HPDE6-E6E7 (cell line): Measurements from ENCODE around the gene HYI.
A peak's percentile ranks its signal among the peaks of the same experiment; 100 is the strongest.
"Not testable (repeated sequence)": the region's sequence is repeated elsewhere in the genome, so short reads cannot be mapped to it uniquely, and the experiment has no call there.

Source experiments
- DNase-seq: peaks from one replicate; pipeline ENCODE4 v3.0.0; 2011; ENCODE audit warnings: missing footprints; ENCODE audit errors: extremely low spot score

HYI gene

GRCh38 chr1:43453442-43454269, at the start of gene HYI:
Gene HYI (minus strand): TSS chr1:43453931. CDS start chr1:43453793, 138 bp downstream.
- DNase-seq = peak; percentile 69

- not testable (repeated sequence) for DNase-seq
Observed at GRCh38 chr1:43501806-43502205, 48.1 kb upstream of the HYI start.

- DNase-seq = no peak
Observed at GRCh38 chr1:43499898-43500297, 46.2 kb upstream of the HYI start.

- DNase-seq = no peak
Observed at GRCh38 chr1:43495204-43495603, 41.5 kb upstream of the HYI start.

- no peak for DNase-seq
Observed at GRCh38 chr1:43493661-43494450, 40.1 kb upstream of the HYI start.

GRCh38 chr1:43492826-43493225, 39.1 kb upstream of the HYI start:
- DNase-seq = no peak

- no peak for DNase-seq
Observed at GRCh38 chr1:43491061-43491460, 37.3 kb upstream of the HYI start.

GRCh38 chr1:43488165-43488564, 34.4 kb upstream of the HYI start:
- DNase-seq = no peak

GRCh38 chr1:43484367-43484766, 30.6 kb upstream of the HYI start:
- no peak for DNase-seq

GRCh38 chr1:43482215-43482614, 28.5 kb upstream of the HYI start:
- no peak for DNase-seq

- no peak for DNase-seq
Observed at GRCh38 chr1:43481491-43481890, 27.8 kb upstream of the HYI start.

GRCh38 chr1:43479414-43479813, 25.7 kb upstream of the HYI start:
- DNase-seq = no peak

GRCh38 chr1:43477716-43478115, 24.0 kb upstream of the HYI start:
- no peak for DNase-seq

- DNase-seq = not testable (repeated sequence)
Observed at GRCh38 chr1:43475611-43476401, 22.1 kb upstream of the HYI start.

GRCh38 chr1:43473463-43473862, 19.7 kb upstream of the HYI start:
- DNase-seq = no peak

- peak; percentile 36 for DNase-seq
Observed at GRCh38 chr1:43472463-43473151, 18.9 kb upstream of the HYI start.

- DNase-seq = no peak
Observed at GRCh38 chr1:43472087-43472462, 18.3 kb upstream of the HYI start.

GRCh38 chr1:43469932-43470331, 16.2 kb upstream of the HYI start:
- no peak for DNase-seq

GRCh38 chr1:43468414-43468813, 14.7 kb upstream of the HYI start:
- DNase-seq = no peak

- DNase-seq = no peak
Observed at GRCh38 chr1:43466403-43466802, 12.7 kb upstream of the HYI start.

- DNase-seq = no peak
Observed at GRCh38 chr1:43465505-43466067, 11.9 kb upstream of the HYI start.
